ENCODE results near the gene LILRB2.

DNA sequence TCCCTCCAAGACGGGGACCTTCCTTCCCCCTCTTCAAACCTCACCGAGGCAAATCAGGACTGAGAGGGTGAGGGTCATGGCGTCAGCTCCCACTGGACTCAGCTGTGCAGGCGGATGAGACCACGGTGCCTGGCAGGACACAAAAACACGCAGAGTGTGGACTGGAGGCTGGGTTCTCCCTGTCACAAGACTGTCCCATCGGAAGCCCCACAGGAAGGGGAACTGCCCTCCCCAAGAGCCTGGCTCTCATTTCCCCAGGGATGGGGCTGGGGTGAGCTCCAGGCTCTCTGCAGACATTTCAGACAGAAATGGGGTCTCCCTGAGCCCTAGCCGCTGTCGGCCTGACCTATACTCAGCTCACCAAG is 23.8 kb downstream of the LILRB2 start, which contains the start of gene LILRB5:
- TF ChIP-seq, protein P1, sequence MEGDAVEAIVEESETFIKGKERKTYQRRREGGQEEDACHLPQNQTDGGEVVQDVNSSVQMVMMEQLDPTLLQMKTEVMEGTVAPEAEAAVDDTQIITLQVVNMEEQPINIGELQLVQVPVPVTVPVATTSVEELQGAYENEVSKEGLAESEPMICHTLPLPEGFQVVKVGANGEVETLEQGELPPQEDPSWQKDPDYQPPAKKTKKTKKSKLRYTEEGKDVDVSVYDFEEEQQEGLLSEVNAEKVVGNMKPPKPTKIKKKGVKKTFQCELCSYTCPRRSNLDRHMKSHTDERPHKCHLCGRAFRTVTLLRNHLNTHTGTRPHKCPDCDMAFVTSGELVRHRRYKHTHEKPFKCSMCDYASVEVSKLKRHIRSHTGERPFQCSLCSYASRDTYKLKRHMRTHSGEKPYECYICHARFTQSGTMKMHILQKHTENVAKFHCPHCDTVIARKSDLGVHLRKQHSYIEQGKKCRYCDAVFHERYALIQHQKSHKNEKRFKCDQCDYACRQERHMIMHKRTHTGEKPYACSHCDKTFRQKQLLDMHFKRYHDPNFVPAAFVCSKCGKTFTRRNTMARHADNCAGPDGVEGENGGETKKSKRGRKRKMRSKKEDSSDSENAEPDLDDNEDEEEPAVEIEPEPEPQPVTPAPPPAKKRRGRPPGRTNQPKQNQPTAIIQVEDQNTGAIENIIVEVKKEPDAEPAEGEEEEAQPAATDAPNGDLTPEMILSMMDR (conservative IDR thresholded peaks at IDR 0.05 in 1 of 2, IDR thresholded peaks at IDR 0.05 in 1 of 2; ENCODE audit: extremely low read depth in 1 of 2, insufficient read depth in 1 of 2, low read depth in 1 of 2, low read length in 2 of 2) = no peak
- no peak for TF ChIP-seq EZH2 (IDR thresholded peaks at IDR 0.05; ENCODE audit: borderline replicate concordance, low read length)
